M059J (cell line): ENCODE data around the gene CCDC88B. TPM values are rescaled to one million over a fixed set of nuclear protein-coding genes. Genes with fewer than 3 reads are reported as not detected.

Source experiments
- DNase-seq: peaks from one replicate; pipeline ENCODE4 v3.0.0-alpha.2; 2012; ENCODE audit warnings: low read depth
- total RNA-seq: library from RNA; depleted of rRNA; stranded (reverse); fragments of >200 nt; shearing (Covaris generic); gene quantifications from 2 replicates; pipeline ENCODE4 v1.2.3, GENCODE V29; 2014

Gene CCDC88B
- total RNA-seq, 1 experiment from 2014 or later, result 3.9 TPM

- DNase-seq, result no peak
Measured at GRCh38 chr11:64382586-64382985, 42.6 kb downstream of the CCDC88B start.

DNA sequence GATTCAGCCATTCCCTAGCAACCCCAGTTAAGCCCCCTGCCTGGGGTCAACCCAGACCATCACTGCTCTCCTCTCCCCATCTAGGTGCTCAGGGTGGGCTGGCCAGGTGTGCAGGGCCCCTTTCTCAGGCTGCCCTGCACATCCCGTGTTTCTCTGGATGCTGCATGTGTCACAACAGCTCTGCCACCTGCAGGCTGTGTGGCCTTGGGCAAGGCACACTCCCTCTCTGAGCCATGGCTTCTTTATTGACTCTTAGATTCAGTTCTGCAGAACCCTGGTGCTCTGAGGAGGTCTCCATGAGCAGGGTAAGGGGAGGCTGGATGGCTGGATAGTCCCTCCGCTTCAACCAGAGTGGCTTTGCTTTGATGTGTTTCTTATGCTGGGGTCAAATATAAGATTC, 43.6 kb downstream of the CCDC88B start:
- no peak for DNase-seq

- DNase-seq, result no peak
Measured at GRCh38 chr11:64384028-64384737, 44.2 kb downstream of the CCDC88B start.

- no peak for DNase-seq
Measured at GRCh38 chr11:64384981-64385944, 45.3 kb downstream of the CCDC88B start.

DNA sequence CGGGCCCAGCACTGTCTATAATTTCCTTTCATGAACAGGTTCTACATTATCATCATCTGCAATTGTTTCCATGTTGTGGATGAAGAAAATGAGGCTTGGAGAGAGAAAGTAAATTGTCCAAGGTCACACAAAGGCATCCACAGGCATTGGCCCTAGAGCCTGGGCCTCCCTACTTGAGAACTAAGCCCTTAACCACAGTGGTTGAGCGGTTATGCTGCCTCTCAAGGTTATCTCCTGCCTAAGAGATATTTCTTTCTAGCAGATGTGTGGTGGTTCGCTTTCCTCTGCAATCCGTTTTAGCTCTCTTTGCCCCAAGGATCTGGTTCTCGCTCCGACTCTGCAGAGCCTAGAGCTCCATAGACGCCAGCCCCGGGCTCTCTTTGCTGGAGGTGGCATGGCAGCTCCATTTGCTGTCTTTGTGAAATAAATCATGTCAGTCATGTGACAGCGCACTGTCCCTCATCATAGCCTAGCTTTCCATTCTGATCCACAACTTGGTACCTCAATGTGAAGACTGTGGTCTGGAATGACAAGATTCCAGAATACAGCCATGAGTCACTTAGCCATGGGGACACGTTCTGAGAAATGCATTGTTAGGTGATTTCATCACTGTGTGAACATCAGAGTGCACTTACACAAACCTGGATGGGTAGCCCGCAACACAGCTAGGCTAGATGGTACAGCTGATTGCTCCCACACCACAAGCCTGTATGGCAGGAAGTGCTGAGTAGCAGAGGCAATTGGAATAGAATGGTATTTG, 46.1 kb downstream of the CCDC88B start:
- peak; percentile 97 for DNase-seq

DNA sequence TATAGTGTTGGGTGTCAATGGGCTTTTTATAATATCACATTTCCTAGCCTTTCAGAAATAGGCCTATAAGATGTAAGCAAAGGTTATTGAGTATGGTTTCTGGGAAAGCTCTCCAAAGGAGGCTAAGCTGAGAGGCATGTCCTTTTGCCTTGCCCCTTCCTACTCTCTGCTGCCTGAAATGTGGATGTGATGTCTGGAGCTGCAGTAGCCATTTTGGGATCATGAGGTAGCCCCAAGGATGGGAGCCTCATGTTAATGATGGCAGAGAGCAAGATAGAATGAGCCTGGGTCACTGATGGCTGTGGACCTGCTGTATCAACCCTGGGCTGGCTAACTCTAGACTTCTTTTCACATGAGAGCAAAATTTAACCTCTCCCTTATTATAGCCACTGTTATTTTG, 47.9 kb downstream of the CCDC88B start:
- DNase-seq, result no peak

DNA sequence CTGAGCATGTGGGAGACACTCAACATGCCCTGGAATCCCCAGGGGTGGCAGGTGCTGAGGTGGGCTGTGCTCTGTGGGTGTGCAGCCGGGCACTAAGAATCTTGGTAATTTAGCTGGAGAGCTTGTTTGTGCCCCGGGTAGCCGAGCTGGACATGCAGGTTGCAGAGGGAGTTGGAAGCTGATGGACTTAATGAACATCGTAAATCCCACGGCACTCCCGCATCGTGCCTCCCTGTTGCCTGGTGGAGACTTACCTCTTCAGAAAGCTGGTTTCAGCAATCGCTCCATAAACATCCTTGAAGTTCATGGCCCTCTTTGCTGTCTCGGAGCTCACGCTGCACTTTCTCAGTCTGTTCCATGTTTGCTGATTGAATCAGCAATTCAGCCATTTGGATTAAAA, 48.9 kb downstream of the CCDC88B start:
- no peak for DNase-seq

GRCh38 chr11:64389851-64390250, 49.8 kb downstream of the CCDC88B start:
- DNase-seq, result no peak

GRCh38 chr11:64390558-64390957, 50.6 kb downstream of the CCDC88B start:
- no peak for DNase-seq

- no peak for DNase-seq
Measured at GRCh38 chr11:64391839-64392238, 51.8 kb downstream of the CCDC88B start.

DNA sequence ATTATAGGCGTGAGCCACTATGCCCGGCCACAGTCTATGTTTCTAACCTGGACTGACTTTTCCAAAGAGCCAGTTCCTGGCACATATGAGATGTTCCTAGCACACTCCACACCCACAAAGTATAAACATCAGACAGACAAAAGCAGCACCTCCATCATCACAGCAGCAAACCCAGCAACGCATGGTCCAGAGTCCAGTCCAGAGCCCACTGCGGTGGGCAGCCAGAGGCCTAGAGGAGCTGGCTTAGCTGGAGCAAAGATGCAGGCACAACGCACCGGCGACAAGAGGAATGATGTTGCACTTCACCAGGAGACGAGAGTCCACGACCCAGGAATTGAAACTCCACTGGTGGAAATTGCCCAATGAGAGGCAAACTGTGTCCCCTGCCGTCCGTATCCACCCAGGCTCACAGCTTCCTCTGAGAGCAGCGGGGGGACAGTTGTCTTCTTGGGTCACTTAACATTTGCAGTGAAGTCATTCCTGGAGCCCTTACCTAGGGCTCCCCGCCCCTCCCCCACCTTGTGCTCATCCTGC, 55.6 kb downstream of the CCDC88B start:
- DNase-seq, result no peak

- DNase-seq, result no peak
Measured at GRCh38 chr11:64396079-64396591, 56.1 kb downstream of the CCDC88B start.

GRCh38 chr11:64400102-64400501, 60.1 kb downstream of the CCDC88B start:
- peak; percentile 20 for DNase-seq

- DNase-seq, result no peak
Measured at GRCh38 chr11:64400667-64401066, 60.7 kb downstream of the CCDC88B start.

GRCh38 chr11:64401775-64402174, 61.8 kb downstream of the CCDC88B start:
- no peak for DNase-seq

DNA sequence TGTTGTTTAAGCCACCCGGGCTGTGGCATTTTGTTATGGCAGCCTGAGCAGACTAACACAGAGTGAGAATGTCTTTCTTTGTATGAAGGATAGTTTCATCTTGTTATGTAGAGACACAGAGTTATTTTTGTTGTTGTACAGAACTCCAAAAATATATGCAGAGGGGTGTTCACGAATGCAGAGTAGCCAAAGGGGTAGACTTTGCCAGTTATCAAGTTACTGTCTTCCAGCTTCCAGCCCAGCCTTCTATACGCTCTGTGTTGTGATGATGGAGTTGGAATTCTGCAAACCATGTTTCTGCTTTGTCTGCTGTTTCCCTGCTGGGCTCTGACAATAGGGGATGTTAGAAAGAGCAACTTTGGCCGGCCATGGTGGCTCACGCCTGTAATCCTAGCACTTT, 63.1 kb downstream of the CCDC88B start:
- DNase-seq, result no peak

GRCh38 chr11:64406221-64406946, 66.4 kb downstream of the CCDC88B start:
- DNase-seq, result no peak
